ENCODE measurements around the gene PLXNC1. TPM values are rescaled to one million over a fixed set of nuclear protein-coding genes. Genes with fewer than 3 reads are reported as not detected.

The PLXNC1 gene
- total and polyA plus RNA-seq, 2 of the 8 experiments (the other 6 are each of a cell fraction or from before 2014, with no cell fraction given), result 0.83 to 2.0 TPM

GRCh38 chr12:94272280-94272679, 123.9 kb downstream of the PLXNC1 start (continued):
- TF ChIP-seq MAFK (IDR thresholded peaks at IDR 0.05; ENCODE audit: low read depth, low read length), result no peak
